Pons (tissue), 1 donor: Measurements from ENCODE around the gene COL5A2.
A peak's percentile ranks its signal among the peaks of the same experiment; 100 is the strongest.

Source experiments
- DNase-seq: peaks from one replicate; pipeline ENCODE4 v3.0.0-alpha.2; 2016; ENCODE audit warnings: low spot score

The COL5A2 gene

GRCh38 chr2:189097934-189098333 is 81.6 kb downstream of the COL5A2 start:
- no peak for DNase-seq

- no peak for DNase-seq
These were observed 82.7 kb downstream of the COL5A2 start for GRCh38 chr2:189096769-189097447.

DNA sequence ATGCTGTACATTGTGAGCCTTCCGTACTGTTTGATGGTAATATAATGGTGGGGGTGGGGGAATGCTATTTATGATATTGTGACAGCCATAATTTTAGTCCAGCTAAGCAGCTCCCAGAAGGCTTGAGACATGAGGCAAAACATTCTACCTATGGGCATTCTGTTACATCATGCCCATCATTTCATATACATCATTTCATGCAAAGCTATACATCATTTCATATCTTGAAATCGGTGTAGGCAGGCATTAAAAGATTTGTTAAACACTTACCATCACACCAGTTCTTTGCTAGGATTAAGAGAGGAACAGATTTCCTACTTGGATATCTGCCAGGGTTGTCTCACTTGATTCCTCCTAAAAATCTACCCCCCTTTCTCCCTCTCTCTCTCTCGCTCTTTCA is 84.5 kb downstream of the COL5A2 start:
- no peak for DNase-seq

DNA sequence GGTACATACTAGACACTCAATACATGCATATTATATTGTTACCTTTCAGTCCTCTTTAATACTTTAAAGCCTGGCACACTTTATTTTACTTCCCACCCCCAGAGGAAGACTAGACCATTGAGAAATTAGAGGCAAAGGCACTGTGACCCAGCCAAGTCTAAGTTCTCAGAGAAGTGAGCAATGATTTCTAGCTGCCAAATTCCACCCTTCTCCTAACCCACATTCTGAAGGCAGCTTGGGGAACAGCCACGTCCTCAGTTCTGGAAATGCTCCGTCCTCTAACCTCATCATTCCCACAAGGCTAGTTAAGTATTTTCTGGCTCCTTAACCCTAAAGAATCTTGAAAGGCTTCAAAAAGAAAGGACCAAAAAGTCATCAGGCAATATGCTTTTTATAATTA is 86.6 kb downstream of the COL5A2 start:
- no peak for DNase-seq

- DNase-seq, result no peak
These were observed 88.3 kb downstream of the COL5A2 start for GRCh38 chr2:189091253-189091652.

- DNase-seq, result no peak
These were observed 90.9 kb downstream of the COL5A2 start for GRCh38 chr2:189088591-189089205.

- peak; percentile 15 for DNase-seq
These were observed 92.9 kb downstream of the COL5A2 start for GRCh38 chr2:189086710-189087109.

DNA sequence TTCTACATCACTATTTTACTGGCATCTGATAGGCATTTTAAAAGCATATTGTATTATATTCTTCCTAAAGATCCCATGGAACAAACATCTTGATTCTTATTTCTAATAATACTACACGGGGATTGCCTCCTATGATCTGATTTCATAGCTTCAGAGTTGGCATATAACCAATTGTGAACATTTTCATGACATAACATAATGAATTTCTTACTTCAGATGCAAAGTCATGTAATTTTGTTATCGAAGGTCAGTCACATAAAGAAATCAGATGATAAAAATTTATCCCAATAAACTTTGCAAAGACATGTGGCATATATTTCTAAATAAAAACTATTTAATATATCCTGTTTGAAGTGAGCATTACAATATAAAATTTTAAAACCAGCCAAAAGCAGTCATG is 93.3 kb downstream of the COL5A2 start:
- no peak for DNase-seq

DNA sequence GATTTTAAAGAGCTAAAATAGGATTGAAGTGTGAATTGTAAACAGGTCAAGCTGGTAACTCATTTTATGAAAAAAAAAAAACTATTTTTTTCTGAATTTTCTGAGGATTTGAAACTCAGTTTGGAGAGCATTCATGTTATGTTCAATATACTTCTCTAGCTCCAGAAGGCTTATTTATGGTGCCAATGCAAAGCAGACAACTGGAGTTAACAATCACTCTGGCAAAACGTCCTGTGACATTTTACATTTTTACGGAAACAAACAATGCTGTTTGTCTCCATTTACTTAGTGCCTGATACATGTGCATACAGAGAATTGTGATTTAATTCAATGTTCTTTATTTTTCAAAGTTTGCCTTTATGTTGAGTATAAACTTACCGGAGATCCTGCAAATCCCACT is 96.0 kb downstream of the COL5A2 start:
- DNase-seq, result no peak

DNA sequence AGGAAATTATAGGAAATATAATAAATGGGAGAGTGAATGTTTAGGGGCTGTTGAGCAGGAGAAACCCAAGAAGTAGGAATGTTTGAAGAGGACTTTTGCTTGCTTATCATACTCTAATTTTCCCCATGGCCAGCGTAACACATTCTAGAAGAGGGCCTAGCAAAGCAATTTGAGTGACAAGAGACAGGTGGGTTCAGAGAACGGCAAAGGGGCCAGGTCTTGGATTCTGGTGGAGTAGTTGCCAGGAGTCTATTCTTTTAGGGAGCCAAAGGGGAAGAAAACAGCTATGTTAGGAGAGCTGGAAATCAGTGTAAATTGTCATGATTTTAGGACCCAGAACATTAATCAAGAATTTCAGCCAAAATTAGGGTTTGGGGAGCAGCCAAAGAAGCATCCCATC is 96.5 kb downstream of the COL5A2 start:
- DNase-seq, result no peak

DNA sequence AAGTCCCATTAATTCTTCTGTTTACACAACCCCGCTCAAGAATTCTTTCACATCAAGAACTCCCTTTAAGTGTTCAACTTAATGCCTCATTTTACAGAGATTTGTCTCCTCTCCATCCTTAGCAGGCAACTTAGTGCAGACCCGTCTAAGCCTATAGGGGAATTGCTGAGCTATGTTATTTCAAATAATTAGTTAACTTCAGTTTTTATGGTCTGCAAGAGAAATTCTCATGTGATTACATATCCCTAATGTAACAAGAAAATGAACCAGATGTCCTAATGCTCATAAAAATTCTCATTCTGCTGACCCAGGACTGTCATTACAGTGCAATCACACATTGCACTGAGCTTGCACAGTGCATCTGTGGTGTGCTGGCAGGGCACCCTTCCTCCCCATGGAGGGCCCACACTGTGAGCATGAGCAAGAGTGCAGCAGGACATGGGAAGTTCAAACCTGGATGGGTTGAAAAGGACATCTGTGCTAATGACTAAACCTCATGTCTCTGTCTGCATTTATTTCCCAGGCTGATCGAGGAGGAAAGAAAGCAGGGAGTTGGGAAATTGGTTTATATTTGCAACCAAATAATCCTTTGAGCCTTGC is 97.1 kb downstream of the COL5A2 start:
- peak; percentile 14 for DNase-seq

DNA sequence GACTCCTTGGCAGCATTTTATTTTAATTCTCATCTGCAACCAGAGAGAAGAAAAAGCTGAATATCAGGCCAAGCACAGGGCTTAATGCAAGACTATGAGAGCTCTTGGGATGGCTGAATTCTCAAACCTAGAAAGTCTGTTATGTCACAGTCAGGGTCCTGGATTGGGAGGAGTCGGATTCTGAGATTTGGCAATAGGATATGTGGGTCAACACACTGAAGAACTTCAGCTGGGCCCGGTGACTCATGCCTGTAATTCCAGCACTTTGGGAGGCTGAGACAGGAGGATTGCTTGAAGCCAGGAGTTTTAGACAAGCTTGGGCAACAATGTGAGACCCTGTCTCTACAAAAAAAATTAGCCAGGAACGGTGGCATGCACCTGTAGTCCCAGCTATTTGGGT is 103.0 kb downstream of the COL5A2 start:
- DNase-seq, result no peak

DNA sequence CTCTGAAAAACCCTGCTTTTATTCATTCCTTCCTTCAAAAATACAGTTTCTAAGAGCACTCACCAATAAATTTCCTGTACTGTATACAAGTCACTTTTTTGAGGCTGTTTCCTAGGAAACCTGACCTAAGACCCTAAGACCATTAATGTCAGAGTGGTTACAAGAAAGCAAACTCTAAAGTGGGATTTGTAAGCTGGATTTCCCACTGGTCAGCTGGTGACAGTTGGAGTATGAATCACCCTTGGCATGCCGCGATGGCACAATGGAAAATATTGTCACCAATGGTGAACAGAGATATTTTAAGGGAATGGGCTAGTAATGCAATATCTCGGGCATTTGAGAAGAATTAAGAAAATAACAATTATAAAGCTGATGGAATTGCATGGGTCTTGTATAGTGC is 103.4 kb downstream of the COL5A2 start:
- DNase-seq, result no peak

DNA sequence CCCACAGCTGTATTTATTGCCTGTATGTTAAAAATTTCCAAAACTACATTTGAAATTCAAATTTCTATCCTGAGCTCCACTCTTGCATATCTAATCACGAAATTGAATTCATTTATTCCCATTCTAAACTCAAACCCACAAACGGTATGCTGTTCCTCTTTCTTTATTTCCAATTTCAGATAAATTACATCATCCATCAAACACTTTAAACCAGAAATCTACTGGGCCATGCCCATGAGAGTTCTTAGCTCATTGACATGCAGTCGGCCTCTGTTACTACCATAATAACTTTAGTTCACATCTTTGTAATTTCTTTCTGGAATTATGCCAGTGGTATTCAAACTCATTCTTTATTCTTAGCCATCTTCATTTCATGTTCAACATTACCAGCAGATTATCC is 105.1 kb downstream of the COL5A2 start:
- DNase-seq, result no peak

DNA sequence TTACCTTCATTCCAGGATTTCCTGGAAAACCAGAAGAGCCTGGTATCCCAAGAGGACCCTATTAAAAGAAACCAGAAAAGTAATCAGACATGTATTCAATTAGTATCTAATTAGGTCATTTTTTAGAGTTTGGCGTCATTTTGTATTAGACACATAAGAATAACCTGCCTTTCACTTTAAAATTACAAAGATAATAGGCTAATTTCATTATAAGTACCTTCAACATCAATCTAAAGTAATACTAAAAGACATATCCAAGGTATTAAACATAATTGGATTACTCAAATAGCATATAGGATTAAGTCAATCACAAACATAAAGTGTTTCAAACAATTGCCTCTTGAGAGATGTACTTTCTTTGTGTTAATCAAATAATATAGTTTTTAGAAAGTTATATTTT is 107.5 kb downstream of the COL5A2 start:
- DNase-seq, result no peak

DNA sequence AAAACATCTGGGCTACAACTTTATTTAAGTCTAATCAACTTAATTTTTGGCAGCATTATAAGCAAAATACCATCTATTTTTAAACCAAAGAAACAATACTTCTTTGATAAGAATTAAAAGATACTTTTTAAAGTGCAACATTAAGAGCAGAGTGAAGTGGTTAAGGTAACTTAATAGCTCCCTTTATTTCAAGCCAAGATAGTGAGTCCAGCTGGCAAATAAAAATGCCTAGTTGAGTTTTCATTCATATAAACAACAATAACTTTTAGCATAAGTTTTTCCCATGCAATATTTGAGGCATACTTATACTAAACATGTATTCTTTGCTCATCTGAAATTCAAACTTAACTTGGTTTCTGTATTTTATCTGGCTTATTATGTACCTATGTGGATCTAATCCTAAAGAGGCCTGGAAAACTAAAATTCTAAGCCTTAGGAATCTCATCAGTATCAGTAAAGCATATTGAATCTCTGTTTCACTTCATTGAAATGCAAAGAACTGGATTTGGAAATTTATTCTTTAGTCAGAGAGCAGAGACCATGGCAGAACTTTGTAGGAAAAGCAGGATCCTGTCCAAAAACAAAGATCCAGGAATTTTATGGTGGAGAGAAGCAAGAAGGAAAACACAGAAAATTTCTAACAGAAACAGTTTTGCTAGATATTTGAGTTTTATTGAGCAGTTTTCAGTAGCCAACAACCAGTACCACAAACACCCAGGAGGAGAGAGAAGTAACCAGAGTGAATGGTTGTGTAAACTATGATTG is 109.5 kb downstream of the COL5A2 start:
- no peak for DNase-seq

- no peak for DNase-seq
These were observed 113.5 kb downstream of the COL5A2 start for GRCh38 chr2:189066037-189066436.

DNA sequence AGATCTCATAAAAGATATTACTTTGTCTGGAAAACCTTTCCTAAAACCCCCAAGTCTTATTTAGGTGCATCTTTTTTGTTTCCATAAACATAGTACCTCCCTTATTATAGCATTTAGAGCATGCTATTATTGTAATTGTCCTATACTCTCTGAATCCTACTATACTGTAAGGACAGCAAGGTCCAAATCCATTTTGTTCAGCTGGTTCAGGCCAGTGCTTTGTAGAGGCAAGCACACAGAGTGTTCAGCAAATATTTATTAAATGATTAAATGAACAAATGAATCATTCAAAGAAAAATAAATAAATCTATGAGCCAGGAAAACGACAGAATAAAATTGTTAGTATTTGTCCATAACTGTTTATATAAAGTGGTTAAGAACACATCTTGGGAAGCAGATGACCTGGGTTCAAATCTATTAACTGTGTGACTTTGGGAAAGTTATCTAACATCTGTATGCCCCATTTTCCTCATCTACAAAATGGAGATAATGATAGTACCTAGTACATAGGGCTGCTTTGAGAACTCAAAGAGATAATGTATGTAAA is 119.4 kb downstream of the COL5A2 start:
- no peak for DNase-seq

DNA sequence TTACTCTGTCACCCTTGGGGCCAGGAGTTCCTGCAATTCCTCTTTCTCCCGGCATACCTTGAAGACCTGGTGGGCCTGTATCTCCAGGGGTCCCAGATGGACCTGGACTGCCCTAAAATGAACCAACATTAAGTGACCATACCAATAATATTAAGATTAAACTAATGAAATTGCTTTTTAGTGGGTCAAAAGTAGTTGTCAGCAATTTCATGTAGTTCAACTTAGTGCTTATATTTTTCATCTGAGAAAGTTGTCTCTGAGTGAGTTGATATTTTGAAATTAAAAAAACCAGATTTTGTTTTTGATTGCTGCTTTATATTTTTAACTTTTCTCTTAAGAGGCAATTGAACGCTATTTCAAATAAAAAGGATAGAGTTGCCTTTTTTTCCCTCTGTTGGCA is 122.2 kb downstream of the COL5A2 start:
- no peak for DNase-seq

DNA sequence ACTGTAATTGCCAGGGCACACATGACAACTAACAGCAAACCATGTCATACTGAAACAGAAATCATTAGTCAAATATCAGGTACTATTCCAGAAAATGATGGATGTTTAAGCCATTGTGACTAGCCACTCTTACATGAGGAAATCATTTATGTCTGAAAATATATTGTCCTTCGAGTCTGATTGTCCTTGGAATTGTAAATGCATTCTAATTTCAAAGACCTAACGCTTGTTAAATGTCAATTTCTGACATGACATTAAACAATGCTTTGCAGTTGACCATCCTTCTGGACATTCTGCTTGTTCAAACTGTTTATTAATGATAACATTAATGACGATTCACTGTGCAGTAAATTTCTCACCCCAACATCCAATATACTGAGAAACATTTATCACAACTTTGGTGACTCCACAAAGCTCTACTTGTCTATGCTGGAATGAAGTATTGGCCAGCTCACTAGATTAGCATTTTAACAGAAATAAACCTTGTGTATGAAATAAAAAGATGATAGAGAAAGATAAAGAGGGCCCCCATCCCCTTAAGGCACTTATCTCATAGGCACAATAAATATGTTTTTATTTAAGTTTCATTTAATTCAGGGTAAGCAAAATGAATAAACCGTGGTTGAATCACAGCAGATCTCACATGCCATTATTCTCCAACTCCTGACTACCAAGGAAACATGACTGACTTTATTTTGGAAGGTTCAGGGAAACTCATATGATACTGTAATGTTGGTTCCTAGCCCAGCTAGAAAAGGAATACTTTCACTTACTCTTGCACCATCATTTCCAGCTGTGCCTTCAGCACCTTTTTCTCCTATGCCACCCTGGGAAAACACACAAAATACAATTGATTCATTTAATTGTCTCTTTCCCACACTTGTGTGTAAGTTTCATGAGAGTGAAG is 123.1 kb downstream of the COL5A2 start:
- no peak for DNase-seq

GRCh38 chr2:189050165-189050712 is 129.3 kb downstream of the COL5A2 start:
- DNase-seq, result no peak
